Measurements from ENCODE around the gene FGF4. TPM values are rescaled to one million over a fixed set of nuclear protein-coding genes. Genes with fewer than 3 reads are reported as not detected.
"Not testable (repeated sequence)": the region's sequence is repeated elsewhere in the genome, so short reads cannot be mapped to it uniquely, and the experiment has no call there.

Gene FGF4
- polyA plus RNA-seq, 4 donors = 0.01 to 0.03 TPM; not detected in 2

DNA sequence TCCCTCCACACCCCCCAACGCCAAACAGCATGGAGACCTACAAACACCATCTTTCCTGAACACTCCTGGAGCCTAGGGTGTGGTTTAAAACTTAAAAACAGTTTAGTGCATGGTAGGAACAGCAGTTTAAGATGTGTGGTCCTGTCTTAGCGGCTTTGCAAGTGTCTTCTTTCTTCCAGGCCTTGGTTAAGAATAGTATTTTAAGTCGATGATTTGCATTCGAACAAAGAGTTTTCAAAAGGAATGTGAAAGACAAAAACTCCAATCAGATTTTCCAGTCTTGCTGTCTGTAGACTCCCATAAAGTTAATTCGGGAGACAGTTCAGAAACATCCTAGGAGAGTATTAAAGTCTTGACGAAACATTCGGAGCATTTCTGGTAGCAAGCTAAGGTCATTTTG, 3.7 kb downstream of the FGF4 start:
- FAIRE-seq (no peak), DNase-seq (no peak)
- Histone ChIP-seq H3K4me1 (ENCODE audit: control insufficient read depth in 3 of 3, insufficient read depth in 2 of 3, low read depth in 1 of 3, low read length in 2 of 3) (no peaks in the 10 kb centered on the region), H3K4me3 (ENCODE audit: low read depth in 1 of 3, low read length in 3 of 3) (no peak overlapping the region), H3K27ac (ENCODE audit: low read depth in 1 of 3, low read length in 2 of 3) (no peak overlapping the region), H3K27me3 (ENCODE audit: control insufficient read depth in 3 of 3, insufficient read depth in 3 of 3, low read length in 3 of 3) (peaks cover 13 to 53% (median 36%) of the 10 kb centered on the region in 3 donors), H3K36me3 (ENCODE audit: control insufficient read depth in 3 of 3, insufficient read depth in 2 of 3, low read depth in 1 of 3, low read length in 3 of 3) (no peaks in the 10 kb centered on the region), H3K9me3 (ENCODE audit: control insufficient read depth in 2 of 2, insufficient read depth in 1 of 2, low read depth in 1 of 2, low read length in 1 of 2) (peaks cover 0 to 3% of the 10 kb centered on the region in 2 donors)
- 37 to 49% (median 46%) methylated on average over 7 of the region's 7 CpGs for WGBS, 3 donors

DNA sequence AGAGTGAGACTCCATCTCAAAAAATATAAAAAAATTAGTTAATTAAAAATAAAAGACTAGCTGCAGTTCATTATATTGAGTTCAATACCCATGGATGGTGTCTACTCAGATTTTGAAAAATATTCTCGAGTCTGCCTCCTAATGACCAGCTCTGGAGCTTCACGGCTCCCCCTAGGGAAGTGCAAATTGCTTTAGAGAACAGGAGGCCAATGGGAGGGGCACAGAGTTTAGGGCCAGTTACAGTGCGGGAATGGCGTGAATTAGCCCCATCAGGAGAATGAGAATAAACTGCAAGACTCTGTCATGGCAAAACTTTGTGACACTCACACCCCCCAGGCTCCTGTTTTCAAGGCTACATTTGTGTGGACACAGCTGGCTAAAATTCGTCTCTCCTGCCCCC, 4.6 kb downstream of the FGF4 start:
- H3K36me3 ChIP-seq (ENCODE audit: control insufficient read depth in 3 of 3, insufficient read depth in 2 of 3, low read depth in 1 of 3, low read length in 3 of 3) = no peaks in the 10 kb centered on the region
- no peak overlapping the region for H3K27ac ChIP-seq (ENCODE audit: low read depth in 1 of 3, low read length in 2 of 3)
- no peak overlapping the region for H3K4me3 ChIP-seq (ENCODE audit: low read depth in 1 of 3, low read length in 3 of 3)
- FAIRE-seq = no peak
- peaks cover 0 to 3% of the 10 kb centered on the region in 2 donors for H3K9me3 ChIP-seq (ENCODE audit: control insufficient read depth in 2 of 2, insufficient read depth in 1 of 2, low read depth in 1 of 2, low read length in 1 of 2)
- peaks cover 13 to 44% (median 26%) of the 10 kb centered on the region in 3 donors for H3K27me3 ChIP-seq (ENCODE audit: control insufficient read depth in 3 of 3, insufficient read depth in 3 of 3, low read length in 3 of 3)
- no peak for DNase-seq
- no peaks in the 10 kb centered on the region for H3K4me1 ChIP-seq (ENCODE audit: control insufficient read depth in 3 of 3, insufficient read depth in 2 of 3, low read depth in 1 of 3, low read length in 2 of 3)
- 4 to 21% (median 19%) methylated on average over 5 of the region's 5 CpGs for WGBS, 3 donors

DNA sequence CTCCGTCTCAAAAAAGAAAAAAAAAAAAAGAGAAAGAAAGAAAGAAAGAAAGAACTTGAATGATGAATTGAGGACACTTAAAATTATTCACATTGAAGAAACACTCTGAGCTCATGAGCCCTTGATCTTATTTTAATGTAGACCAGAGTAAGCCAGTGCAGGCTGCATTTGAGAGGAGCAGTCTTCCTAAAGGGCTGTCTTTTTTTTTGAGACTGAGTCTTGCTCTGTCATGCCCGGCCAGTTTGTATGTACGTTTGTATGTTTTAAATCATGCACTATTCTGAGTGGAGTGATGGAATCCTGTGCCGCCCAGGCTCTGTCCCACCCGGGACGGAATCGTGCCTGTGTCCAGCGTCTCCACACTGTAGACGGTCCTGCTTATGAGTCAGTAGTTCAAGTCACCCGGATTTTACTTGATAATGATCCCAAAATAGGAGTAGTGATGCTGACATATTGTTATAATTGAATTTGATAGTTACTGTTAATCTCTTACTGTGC, 9.6 kb downstream of the FGF4 start:
- H3K27ac ChIP-seq (ENCODE audit: low read depth in 1 of 3, low read length in 2 of 3) = no peak overlapping the region
- no peaks in the 10 kb centered on the region for H3K36me3 ChIP-seq (ENCODE audit: control insufficient read depth in 3 of 3, insufficient read depth in 2 of 3, low read depth in 1 of 3, low read length in 3 of 3)
- WGBS, 3 donors = 65 to 73% (median 66%) methylated on average over 10 of the region's 10 CpGs
- H3K4me3 ChIP-seq (ENCODE audit: low read depth in 1 of 3, low read length in 3 of 3) = no peak overlapping the region
- H3K27me3 ChIP-seq (ENCODE audit: control insufficient read depth in 3 of 3, insufficient read depth in 3 of 3, low read length in 3 of 3) = peaks cover 0 to 8% (median under 1%) of the 10 kb centered on the region in 3 donors
- DNase-seq (no peak), FAIRE-seq (no peak)
- H3K4me1 ChIP-seq (ENCODE audit: control insufficient read depth in 3 of 3, insufficient read depth in 2 of 3, low read depth in 1 of 3, low read length in 2 of 3) = no peaks in the 10 kb centered on the region
- peaks cover 0 to 8% of the 10 kb centered on the region in 2 donors for H3K9me3 ChIP-seq (ENCODE audit: control insufficient read depth in 2 of 2, insufficient read depth in 1 of 2, low read depth in 1 of 2, low read length in 1 of 2)

DNA sequence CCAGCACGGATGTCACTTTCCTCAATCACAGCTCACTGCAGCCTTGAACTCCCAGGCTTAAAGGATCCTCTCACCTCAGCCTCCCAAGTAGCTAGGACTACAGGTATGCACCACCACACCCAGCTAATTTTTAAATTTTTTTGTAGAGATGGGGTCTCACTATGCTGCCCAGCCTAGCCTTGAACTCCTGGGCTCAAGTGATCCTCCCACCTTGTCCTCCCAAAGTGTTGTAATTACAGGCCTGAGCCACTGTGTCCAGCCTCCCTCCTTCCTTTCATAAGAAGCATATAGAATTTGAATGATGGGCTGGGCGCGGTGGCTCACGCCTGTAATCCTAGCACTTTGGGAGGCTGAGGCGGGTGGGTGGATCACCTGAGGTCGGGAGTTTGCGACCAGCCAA, 10.2 kb downstream of the FGF4 start:
- WGBS, 3 donors = 86 to 91% (median 87%) methylated on average over 7 of the region's 7 CpGs
- not testable (repeated sequence) for H3K27ac ChIP-seq (ENCODE audit: low read depth in 1 of 3, low read length in 2 of 3); FAIRE-seq; H3K4me1 ChIP-seq (ENCODE audit: control insufficient read depth in 3 of 3, insufficient read depth in 2 of 3, low read depth in 1 of 3, low read length in 2 of 3); H3K36me3 ChIP-seq (ENCODE audit: control insufficient read depth in 3 of 3, insufficient read depth in 2 of 3, low read depth in 1 of 3, low read length in 3 of 3); H3K27me3 ChIP-seq (ENCODE audit: control insufficient read depth in 3 of 3, insufficient read depth in 3 of 3, low read length in 3 of 3); H3K4me3 ChIP-seq (ENCODE audit: low read depth in 1 of 3, low read length in 3 of 3); H3K9me3 ChIP-seq (ENCODE audit: control insufficient read depth in 2 of 2, insufficient read depth in 1 of 2, low read depth in 1 of 2, low read length in 1 of 2); DNase-seq

DNA sequence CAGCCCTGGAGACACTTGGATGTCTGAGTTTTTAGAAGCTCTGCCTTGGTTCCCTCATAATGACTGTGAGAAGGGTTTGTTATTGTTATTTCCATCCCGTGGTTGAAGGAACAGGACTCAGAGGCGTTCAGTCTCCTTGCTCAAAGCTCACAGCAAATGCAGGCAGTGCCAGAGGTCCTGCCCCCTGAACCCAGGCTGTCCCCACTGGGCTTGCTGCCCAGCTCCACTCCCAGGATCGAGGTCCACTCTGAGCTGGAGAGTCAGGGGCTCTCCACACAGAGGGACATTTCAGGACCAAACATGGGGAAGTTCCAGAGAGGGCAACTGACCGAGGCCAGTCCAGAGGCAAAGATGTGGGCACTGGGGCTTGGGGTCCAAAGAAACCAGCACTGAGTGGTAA, 14.8 kb downstream of the FGF4 start:
- Histone ChIP-seq H3K9me3 (ENCODE audit: control insufficient read depth in 2 of 2, insufficient read depth in 1 of 2, low read depth in 1 of 2, low read length in 1 of 2) (peaks cover 0 to 17% of the 10 kb centered on the region in 2 donors), H3K4me3 (ENCODE audit: low read depth in 1 of 3, low read length in 3 of 3) (no peak overlapping the region), H3K4me1 (ENCODE audit: control insufficient read depth in 3 of 3, insufficient read depth in 2 of 3, low read depth in 1 of 3, low read length in 2 of 3) (no peaks in the 10 kb centered on the region), H3K27me3 (ENCODE audit: control insufficient read depth in 3 of 3, insufficient read depth in 3 of 3, low read length in 3 of 3) (peaks cover 0 to 8% (median 2%) of the 10 kb centered on the region in 3 donors), H3K36me3 (ENCODE audit: control insufficient read depth in 3 of 3, insufficient read depth in 2 of 3, low read depth in 1 of 3, low read length in 3 of 3) (no peaks in the 10 kb centered on the region), H3K27ac (ENCODE audit: low read depth in 1 of 3, low read length in 2 of 3) (no peak overlapping the region)
- WGBS, 3 donors = 27 to 39% (median 29%) methylated on average over 4 of the region's 4 CpGs
- FAIRE-seq (no peak), DNase-seq (no peak)

DNA sequence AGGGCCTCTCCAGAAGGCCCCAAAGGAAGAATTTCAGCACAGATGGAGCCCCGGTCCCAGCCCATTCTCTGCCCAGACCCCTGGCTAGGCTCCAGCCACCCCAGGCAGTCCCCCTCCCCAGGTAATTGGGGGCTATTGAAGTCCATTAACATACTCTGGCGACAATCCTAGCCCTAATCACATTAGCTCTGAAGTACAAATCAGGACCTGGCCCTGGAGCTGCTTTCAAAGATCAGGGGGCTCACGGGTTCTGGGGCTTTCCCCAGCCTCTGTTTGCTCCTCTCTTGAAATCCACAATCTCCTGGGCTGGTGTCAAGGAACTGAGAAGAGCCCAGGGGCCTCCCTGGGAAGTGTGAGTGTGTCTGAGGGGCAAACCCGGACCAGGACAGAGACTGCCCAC, 22.3 kb downstream of the FGF4 start:
- no peaks in the 10 kb centered on the region for H3K36me3 ChIP-seq (ENCODE audit: control insufficient read depth in 3 of 3, insufficient read depth in 2 of 3, low read depth in 1 of 3, low read length in 3 of 3)
- H3K27me3 ChIP-seq (ENCODE audit: control insufficient read depth in 3 of 3, insufficient read depth in 3 of 3, low read length in 3 of 3) = no peaks in the 10 kb centered on the region
- H3K9me3 ChIP-seq (ENCODE audit: control insufficient read depth in 2 of 2, insufficient read depth in 1 of 2, low read depth in 1 of 2, low read length in 1 of 2) = peaks cover 0 to 3% of the 10 kb centered on the region in 2 donors
- FAIRE-seq (no peak), DNase-seq (no peak)
- no peaks in the 10 kb centered on the region for H3K4me1 ChIP-seq (ENCODE audit: control insufficient read depth in 3 of 3, insufficient read depth in 2 of 3, low read depth in 1 of 3, low read length in 2 of 3)
- H3K27ac ChIP-seq (ENCODE audit: low read depth in 1 of 3, low read length in 2 of 3) = no peak overlapping the region
- H3K4me3 ChIP-seq (ENCODE audit: low read depth in 1 of 3, low read length in 3 of 3) = no peak overlapping the region
- 21 to 25% (median 22%) methylated on average over 4 of the region's 4 CpGs for WGBS, 3 donors

DNA sequence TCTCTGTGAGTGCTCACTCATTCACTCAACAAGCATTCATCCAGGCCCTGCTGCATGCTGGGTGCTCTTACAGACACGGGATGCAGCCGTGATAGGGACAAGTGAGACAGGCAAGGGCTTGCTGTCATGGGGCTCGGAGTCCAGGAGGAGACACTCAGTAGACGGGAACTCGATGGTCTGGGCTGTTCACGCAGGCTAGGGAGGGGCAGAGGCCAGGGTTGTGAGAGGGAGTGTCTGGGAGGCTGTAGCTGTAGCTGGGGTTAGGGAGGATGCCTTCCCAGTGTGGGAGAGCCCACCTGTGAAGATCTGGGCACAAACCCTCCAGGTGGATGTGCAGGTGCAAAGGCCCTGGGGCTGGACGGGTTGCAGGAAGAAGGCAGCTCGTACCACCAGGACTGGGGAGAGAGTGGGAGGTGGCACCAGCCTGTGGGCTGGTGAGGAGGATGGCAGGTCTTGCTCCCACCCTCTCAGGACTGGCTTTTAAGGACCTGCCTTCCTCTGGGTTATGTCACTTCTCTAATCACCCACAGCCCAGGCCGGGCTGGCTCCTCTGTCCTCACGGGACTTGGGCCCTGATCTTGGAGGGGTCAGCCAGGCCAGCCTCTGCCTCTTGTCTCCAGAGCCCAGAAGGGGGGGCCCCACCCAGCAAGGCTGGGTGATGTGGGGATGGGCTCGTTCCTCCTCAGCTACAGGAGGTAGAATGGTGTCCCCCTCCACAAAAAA, 24.1 kb downstream of the FGF4 start:
- no peak overlapping the region for H3K4me3 ChIP-seq (ENCODE audit: low read depth in 1 of 3, low read length in 3 of 3)
- no peaks in the 10 kb centered on the region for H3K4me1 ChIP-seq (ENCODE audit: control insufficient read depth in 3 of 3, insufficient read depth in 2 of 3, low read depth in 1 of 3, low read length in 2 of 3)
- no peak overlapping the region for H3K27ac ChIP-seq (ENCODE audit: low read depth in 1 of 3, low read length in 2 of 3)
- H3K27me3 ChIP-seq (ENCODE audit: control insufficient read depth in 3 of 3, insufficient read depth in 3 of 3, low read length in 3 of 3) = no peaks in the 10 kb centered on the region
- peaks cover 0 to 3% of the 10 kb centered on the region in 2 donors for H3K9me3 ChIP-seq (ENCODE audit: control insufficient read depth in 2 of 2, insufficient read depth in 1 of 2, low read depth in 1 of 2, low read length in 1 of 2)
- H3K36me3 ChIP-seq (ENCODE audit: control insufficient read depth in 3 of 3, insufficient read depth in 2 of 3, low read depth in 1 of 3, low read length in 3 of 3) = no peaks in the 10 kb centered on the region
- FAIRE-seq (no peak), DNase-seq (no peak)
- 47 to 71% (median 56%) methylated on average over 11 of the region's 11 CpGs for WGBS, 3 donors

DNA sequence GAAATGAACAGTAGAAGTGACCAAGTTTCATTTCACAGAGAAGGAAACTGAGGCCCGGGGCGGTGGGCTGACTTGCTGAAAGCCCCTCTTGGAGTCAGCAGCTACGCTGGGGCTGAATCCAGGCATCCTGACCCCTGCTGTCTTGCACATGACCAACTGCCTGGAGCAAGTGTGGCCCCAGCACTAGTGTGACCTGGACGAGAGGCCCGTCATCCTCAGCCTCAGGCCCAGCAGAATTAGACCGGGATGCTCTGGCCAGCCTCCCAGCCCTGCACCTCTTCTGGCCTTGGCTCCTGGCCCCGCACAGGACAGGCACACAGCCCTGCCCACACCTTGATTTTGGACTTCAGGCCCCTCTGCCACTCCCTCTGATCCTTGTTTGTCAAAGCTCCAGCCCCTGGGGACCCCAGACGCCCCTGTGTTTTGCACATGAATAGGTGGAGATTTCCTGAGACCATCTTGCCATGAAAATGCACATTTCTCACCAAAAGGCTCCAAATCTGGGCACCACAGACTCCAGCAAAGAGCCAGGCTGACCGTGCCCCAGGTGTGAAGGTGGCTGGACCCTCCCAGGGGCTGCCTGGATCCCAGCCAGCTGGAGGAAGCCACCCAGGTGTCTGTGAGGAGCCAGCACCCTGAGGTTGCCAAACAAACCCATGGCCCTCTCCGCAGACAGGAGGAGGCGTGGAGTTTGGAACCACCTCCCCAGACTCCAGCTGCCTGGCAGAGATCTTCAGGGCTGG, 24.9 kb downstream of the FGF4 start:
- Histone ChIP-seq H3K27me3 (ENCODE audit: control insufficient read depth in 3 of 3, insufficient read depth in 3 of 3, low read length in 3 of 3) (no peaks in the 10 kb centered on the region), H3K36me3 (ENCODE audit: control insufficient read depth in 3 of 3, insufficient read depth in 2 of 3, low read depth in 1 of 3, low read length in 3 of 3) (no peaks in the 10 kb centered on the region), H3K27ac (ENCODE audit: low read depth in 1 of 3, low read length in 2 of 3) (no peak overlapping the region), H3K4me3 (ENCODE audit: low read depth in 1 of 3, low read length in 3 of 3) (no peak overlapping the region), H3K4me1 (ENCODE audit: control insufficient read depth in 3 of 3, insufficient read depth in 2 of 3, low read depth in 1 of 3, low read length in 2 of 3) (no peaks in the 10 kb centered on the region), H3K9me3 (ENCODE audit: control insufficient read depth in 2 of 2, insufficient read depth in 1 of 2, low read depth in 1 of 2, low read length in 1 of 2) (no peaks in the 10 kb centered on the region)
- DNase-seq (no peak), FAIRE-seq (no peak)
- 55 to 66% (median 57%) methylated on average over 10 to 11 of the region's 11 CpGs for WGBS, 3 donors

Data from small intestine (tissue), 7 donors.